Osteoblast (primary cell): Measurements from ENCODE around the gene RORB. TPM values are rescaled to one million over a fixed set of nuclear protein-coding genes. Genes with fewer than 3 reads are reported as not detected.

Experiments used
- DNase-seq: peaks from one replicate; pipeline ENCODE4 v3.0.0; 2011; ENCODE audit warnings: low spot score, mixed read lengths; ENCODE audit not compliant: insufficient read length; ENCODE audit errors: missing footprints
- H2AFZ ChIP-seq: 2 replicates; pipeline ENCODE4 v1.6.0; 2011; ENCODE audit warnings: mild to moderate bottlenecking, low read length
- H3K27ac ChIP-seq: 2 replicates; pipeline ENCODE4 v1.5.1; 2011; ENCODE audit warnings: mild to moderate bottlenecking, low read depth, low read length, moderate library complexity
- H3K27me3 ChIP-seq: 2 replicates; pipeline ENCODE4 v1.6.0; 2012; ENCODE audit warnings: mild to moderate bottlenecking, control low read depth, inconsistent platforms, low read length, moderate library complexity; ENCODE audit not compliant: insufficient read depth
- H3K36me3 ChIP-seq: 2 replicates; pipeline ENCODE4 v1.5.1; 2011; ENCODE audit warnings: mild to moderate bottlenecking, low read length, control low read depth, moderate library complexity; ENCODE audit not compliant: insufficient read depth
- H3K4me1 ChIP-seq: 2 replicates; pipeline ENCODE4 v1.5.1; 2011; ENCODE audit warnings: mild to moderate bottlenecking, low read length, control low read depth, moderate library complexity; ENCODE audit not compliant: insufficient read depth
- H3K4me2 ChIP-seq: 2 replicates; pipeline ENCODE4 v1.6.0; 2011; ENCODE audit warnings: mild to moderate bottlenecking, low read length; ENCODE audit not compliant: insufficient read depth
- H3K4me3 ChIP-seq: fragments of 200-600 bp; sonication (generic); 3 replicates; pipeline ENCODE4 v1.5.1; 2012; ENCODE audit warnings: mild to moderate bottlenecking, low read length, inconsistent platforms; ENCODE audit not compliant: insufficient read depth
- H3K79me2 ChIP-seq: 2 replicates; pipeline ENCODE4 v1.6.0; 2012; ENCODE audit warnings: mild to moderate bottlenecking, low read length, control low read depth, inconsistent platforms; ENCODE audit not compliant: insufficient read depth
- H3K9me3 ChIP-seq: 2 replicates; pipeline ENCODE4 v1.5.1; 2011; ENCODE audit warnings: low read depth, low read length, control low read depth
- H4K20me1 ChIP-seq: 2 replicates; pipeline ENCODE4 v1.6.0; 2012; ENCODE audit warnings: mild to moderate bottlenecking, low read length, control low read depth; ENCODE audit not compliant: insufficient read depth
- CTCF ChIP-seq: IDR thresholded peaks from 2 replicates; pipeline ENCODE4 v1.5.1; 2011; ENCODE audit warnings: mild to moderate bottlenecking, low read depth, low read length, moderate library complexity; ENCODE audit errors: extremely low read depth
- total RNA-seq: library from RNA; depleted of rRNA; stranded (reverse); fragments of >200 nt; gene quantifications from 2 replicates; pipeline ENCODE4 v1.2.3, GENCODE V29; 2012

The RORB gene
- total RNA-seq, 1 donor: 0.36 TPM

- H3K9me3 ChIP-seq: no peaks in the 10 kb centered on the region
- TF ChIP-seq CTCF: no peak
- no peak overlapping the region for H3K4me2 ChIP-seq
These were observed 59.5 kb downstream of the RORB start for GRCh38 chr9:74556685-74557084.

DNA sequence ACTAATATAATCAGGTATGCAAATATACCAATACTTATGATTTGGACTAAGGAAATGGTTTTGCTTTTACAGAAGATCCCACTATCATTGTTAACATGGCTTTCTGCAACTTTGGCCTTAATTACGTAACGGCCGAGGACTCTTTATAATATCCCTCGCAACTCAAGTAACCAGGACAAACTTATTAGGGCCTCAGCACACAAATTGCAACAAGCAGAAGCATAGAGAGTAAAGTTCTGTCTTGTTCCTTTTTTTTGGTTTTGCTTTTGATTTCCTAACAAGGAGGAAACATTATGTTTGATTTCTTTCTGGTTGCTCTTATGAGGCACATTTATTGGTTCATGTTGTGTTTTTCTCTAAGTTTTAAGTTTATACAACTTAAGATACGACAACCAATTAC is 60.4 kb downstream of the RORB start:
- Histone ChIP-seq H3K9me3 (no peaks in the 10 kb centered on the region), H4K20me1 (no peaks in the 10 kb centered on the region), H3K27ac (no peak overlapping the region), H3K4me3 (no peak overlapping the region), H2AFZ (no peak overlapping the region), H3K27me3 (no peaks in the 10 kb centered on the region), H3K4me1 (no peaks in the 10 kb centered on the region), H3K36me3 (no peaks in the 10 kb centered on the region), H3K4me2 (no peak overlapping the region), H3K79me2 (no peaks in the 10 kb centered on the region)
- DNase-seq: no peak
- TF ChIP-seq CTCF: no peak

More at GRCh38 chr9:74556685-74557084, 59.5 kb downstream of the RORB start:
- Histone ChIP-seq H3K36me3 (no peaks in the 10 kb centered on the region), H3K79me2 (no peaks in the 10 kb centered on the region), H3K4me3 (no peak overlapping the region), H4K20me1 (no peaks in the 10 kb centered on the region), H3K4me1 (no peaks in the 10 kb centered on the region), H3K27me3 (no peaks in the 10 kb centered on the region), H3K27ac (no peak overlapping the region), H2AFZ (no peak overlapping the region)
- DNase-seq: no peak

GRCh38 chr9:74562611-74563010 is 65.5 kb downstream of the RORB start:
- no peak for DNase-seq
- Histone ChIP-seq H3K27ac (no peak overlapping the region), H3K79me2 (no peaks in the 10 kb centered on the region), H3K27me3 (no peaks in the 10 kb centered on the region), H3K9me3 (no peaks in the 10 kb centered on the region), H2AFZ (no peak overlapping the region), H3K4me1 (no peaks in the 10 kb centered on the region), H4K20me1 (no peaks in the 10 kb centered on the region), H3K4me2 (no peak overlapping the region), H3K4me3 (no peak overlapping the region), H3K36me3 (no peaks in the 10 kb centered on the region)
- TF ChIP-seq CTCF: no peak

DNA sequence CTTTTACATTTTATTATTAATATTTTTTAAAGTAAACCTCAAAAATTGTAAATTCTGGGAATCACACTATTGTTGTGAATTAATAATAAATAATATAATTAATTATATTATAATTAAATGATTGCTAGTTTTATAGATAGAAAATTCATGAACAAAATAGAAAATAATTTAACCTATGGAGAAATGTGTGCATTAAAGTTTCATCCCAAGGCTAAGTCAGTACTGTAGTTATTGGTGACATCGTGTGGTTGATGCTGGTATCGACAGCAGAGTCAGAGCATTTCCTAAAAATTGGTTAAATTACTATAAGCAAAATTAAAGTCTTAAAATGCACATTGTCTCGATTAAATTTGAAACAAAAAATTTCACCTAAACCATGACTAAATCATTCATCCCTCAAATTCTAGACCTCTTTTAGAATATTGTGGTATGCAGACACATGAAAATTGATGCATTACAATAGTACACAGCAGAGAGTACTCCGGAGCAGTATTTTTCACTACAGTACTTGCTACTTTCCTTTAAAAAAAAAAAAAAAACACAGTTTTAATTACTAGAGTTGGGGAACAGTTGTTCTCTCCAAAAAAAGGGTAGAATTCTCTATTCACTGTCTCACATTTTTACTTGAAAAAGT is 73.9 kb downstream of the RORB start:
- DNase-seq: peak; percentile 57
- Histone ChIP-seq H3K9me3 (no peaks in the 10 kb centered on the region), H3K27ac (no peak overlapping the region), H4K20me1 (no peaks in the 10 kb centered on the region), H3K27me3 (no peaks in the 10 kb centered on the region), H3K79me2 (no peaks in the 10 kb centered on the region), H2AFZ (no peak overlapping the region), H3K4me3 (no peak overlapping the region), H3K36me3 (no peaks in the 10 kb centered on the region), H3K4me2 (no peak overlapping the region), H3K4me1 (peaks cover 4% of the 10 kb centered on the region)
- TF ChIP-seq CTCF: peak; percentile 55
